GM23338 (cell line): Measurements from ENCODE around the gene STIM1. TPM values are rescaled to one million over a fixed set of nuclear protein-coding genes. Genes with fewer than 3 reads are reported as not detected.

Experiments
- ATAC-seq: fragments of 200-7000 bp; cut with Tn5 transposase; 3 replicates; pipeline ENCODE4 v1.9.1; 2020
- DNase-seq: peaks from one replicate; pipeline ENCODE4 v3.0.0-alpha.2; 2015; ENCODE audit warnings: low spot score
- H2AFZ ChIP-seq: fragments of 200-600 bp; sonication (generic); 2 replicates; pipeline ENCODE4 v1.8.0; 2016; ENCODE audit warnings: antibody characterized with exemption, mild to moderate bottlenecking, moderate library complexity
- H3F3A ChIP-seq: fragments of 200-600 bp; sonication (generic); replicated peaks from 2 replicates; pipeline ENCODE4 v1.8.0; 2017; ENCODE audit warnings: antibody characterized with exemption, mixed run types, low read depth
- H3K27ac ChIP-seq: fragments of 200-600 bp; sonication (generic); 2 replicates; pipeline ENCODE4 v1.6.1; 2016; ENCODE audit warnings: low read depth
- H3K27me3 ChIP-seq: fragments of 200-600 bp; sonication (generic); 2 replicates; pipeline ENCODE4 v1.8.0; 2016; ENCODE audit warnings: mild to moderate bottlenecking, mixed run types, moderate library complexity; ENCODE audit not compliant: insufficient read depth
- H3K36me3 ChIP-seq: fragments of 200-600 bp; sonication (generic); 2 replicates; pipeline ENCODE4 v1.8.0; 2016; ENCODE audit warnings: mild to moderate bottlenecking; ENCODE audit not compliant: insufficient read depth
- H3K4me1 ChIP-seq: fragments of 200-600 bp; sonication (generic); 2 replicates; pipeline ENCODE4 v1.8.0; 2016; ENCODE audit warnings: mild to moderate bottlenecking, moderate library complexity; ENCODE audit not compliant: insufficient read depth
- H3K4me2 ChIP-seq: fragments of 200-600 bp; sonication (generic); 2 replicates; pipeline ENCODE4 v1.7.1; 2017; ENCODE audit warnings: mixed run types
- H3K4me3 ChIP-seq: fragments of 200-600 bp; sonication (generic); 2 replicates; pipeline ENCODE4 v1.6.1; 2016; ENCODE audit warnings: mixed run types
- H3K79me2 ChIP-seq: fragments of 200-600 bp; sonication (generic); replicated peaks from 2 replicates; pipeline ENCODE4 v1.8.0; 2017; ENCODE audit warnings: mild to moderate bottlenecking; ENCODE audit not compliant: insufficient read depth
- H3K9me2 ChIP-seq: fragments of 200-600 bp; sonication (generic); 2 replicates; pipeline ENCODE4 v1.8.0; 2017; ENCODE audit not compliant: insufficient read depth
- H4K20me1 ChIP-seq: fragments of 200-600 bp; sonication (generic); replicated peaks from 2 replicates; pipeline ENCODE4 v1.8.0; 2017; ENCODE audit warnings: mild to moderate bottlenecking; ENCODE audit not compliant: insufficient read depth
- H3K27ac Mint-ChIP-seq: 2 replicates; pipeline ENCODE4 v1.8.0; 2020; ENCODE audit warnings: inconsistent platforms, mild to moderate bottlenecking, moderate library complexity, mixed read lengths
- H3K27me3 Mint-ChIP-seq: 3 replicates; pipeline ENCODE4 v1.8.0; 2022; ENCODE audit warnings: low read depth, mild to moderate bottlenecking, moderate library complexity, mixed read lengths, inconsistent platforms; ENCODE audit not compliant: insufficient read depth, poor library complexity
- H3K36me3 Mint-ChIP-seq: 3 replicates; pipeline ENCODE4 v1.8.0; 2021; ENCODE audit warnings: low read depth, mild to moderate bottlenecking, inconsistent platforms, moderate library complexity, mixed read lengths
- H3K4me1 Mint-ChIP-seq: 3 replicates; pipeline ENCODE4 v1.8.0; 2020; ENCODE audit warnings: mild to moderate bottlenecking, inconsistent platforms, mixed read lengths
- H3K4me3 Mint-ChIP-seq: 3 replicates; pipeline ENCODE4 v1.8.0; 2021; ENCODE audit warnings: moderate library complexity, mild to moderate bottlenecking, inconsistent platforms, mixed read lengths
- H3K9me3 Mint-ChIP-seq: 3 replicates; pipeline ENCODE4 v1.8.0; 2020; ENCODE audit warnings: moderate library complexity, mild to moderate bottlenecking, inconsistent platforms, mixed read lengths
- CREB1 ChIP-seq: fragments of 250-450 bp; sonication (Bioruptor Pico); IDR thresholded peaks from 2 replicates; pipeline ENCODE4 v1.5.0; 2020; ENCODE audit warnings: low read depth, mild to moderate bottlenecking, moderate library complexity
- EZH2 ChIP-seq: fragments of 200-600 bp; sonication (generic); IDR thresholded peaks from one replicate; pipeline ENCODE4 v1.8.0; 2017; ENCODE audit warnings: antibody characterized with exemption, mild to moderate bottlenecking, low read depth; ENCODE audit not compliant: unreplicated experiment
- EZH2phosphoT487 ChIP-seq: fragments of 200-600 bp; sonication (generic); IDR thresholded peaks from one replicate; pipeline ENCODE4 v1.8.1; 2018; ENCODE audit warnings: antibody characterized with exemption; ENCODE audit not compliant: unreplicated experiment
- JUNB ChIP-seq: IDR thresholded peaks from one replicate; pipeline ENCODE4 v1.6.1; 2016; ENCODE audit warnings: antibody characterized with exemption; ENCODE audit not compliant: unreplicated experiment
- NANOG ChIP-seq: IDR thresholded peaks from 2 replicates; pipeline ENCODE4 v1.6.1; 2016; ENCODE audit warnings: antibody characterized with exemption, borderline replicate concordance
- POLR2AphosphoS5 ChIP-seq: IDR thresholded peaks from 2 replicates; pipeline ENCODE4 v1.6.1; 2016; ENCODE audit warnings: antibody characterized with exemption, low read depth
- STAT1 ChIP-seq: IDR thresholded peaks from one replicate; pipeline ENCODE4 v1.6.1; 2016; ENCODE audit warnings: antibody characterized with exemption; ENCODE audit not compliant: unreplicated experiment
- ZNF114 ChIP-seq: fragments of 250-450 bp; sonication (Bioruptor Pico); IDR thresholded peaks from 2 replicates; pipeline ENCODE4 v1.5.0; 2020; ENCODE audit warnings: mild to moderate bottlenecking, moderate library complexity
- ZNF331 ChIP-seq: fragments of 250-450 bp; sonication (Bioruptor Pico); IDR thresholded peaks from 2 replicates; pipeline ENCODE4 v1.5.0; 2020; ENCODE audit warnings: low read depth, mild to moderate bottlenecking, moderate library complexity
- polyA plus RNA-seq: library from polyadenylated mRNA; unstranded; fragments of >200 nt; fragmentation: Nextera tagmentation; extraction: Ambion mirVana; gene quantifications from 2 replicates; pipeline ENCODE4 v1.2.1, GENCODE V29; 2016
- total RNA-seq: library from RNA; depleted of rRNA; stranded (reverse); fragments of >200 nt; shearing (Covaris generic); gene quantifications from 2 replicates; pipeline ENCODE4 v1.2.3, GENCODE V29; 2014
- TF ChIP-seq, protein P1 (sequence below), 2 experiments: fragments of 200-600 bp in 1 of 2; sonication (generic) in 1 of 2; conservative IDR thresholded peaks; 2 replicates each; pipeline versions ENCODE4 v1.5.1 to v1.6.1; 2016 to 2017; ENCODE audit warnings: antibody characterized with exemption in 2 of 2, low read depth in 2 of 2, mild to moderate bottlenecking in 2 of 2, moderate library complexity in 1 of 2
- TF ChIP-seq, protein P2 (sequence below): fragments of 250-450 bp; sonication (Bioruptor Pico); IDR thresholded peaks from 2 replicates; pipeline ENCODE4 v1.5.0; 2020; ENCODE audit warnings: mild to moderate bottlenecking, moderate library complexity
- TF ChIP-seq, protein P3 (sequence below): IDR thresholded peaks from 2 replicates; pipeline ENCODE4 v1.6.1; 2016; ENCODE audit warnings: antibody characterized with exemption
- TF ChIP-seq, protein P4 (sequence below): IDR thresholded peaks from one replicate; pipeline ENCODE4 v1.6.1; 2018; ENCODE audit warnings: antibody characterized with exemption; ENCODE audit not compliant: unreplicated experiment

Gene STIM1
- total and polyA plus RNA-seq, 2 experiments from 2014 or later = 3.5 to 14.0 TPM

DNA sequence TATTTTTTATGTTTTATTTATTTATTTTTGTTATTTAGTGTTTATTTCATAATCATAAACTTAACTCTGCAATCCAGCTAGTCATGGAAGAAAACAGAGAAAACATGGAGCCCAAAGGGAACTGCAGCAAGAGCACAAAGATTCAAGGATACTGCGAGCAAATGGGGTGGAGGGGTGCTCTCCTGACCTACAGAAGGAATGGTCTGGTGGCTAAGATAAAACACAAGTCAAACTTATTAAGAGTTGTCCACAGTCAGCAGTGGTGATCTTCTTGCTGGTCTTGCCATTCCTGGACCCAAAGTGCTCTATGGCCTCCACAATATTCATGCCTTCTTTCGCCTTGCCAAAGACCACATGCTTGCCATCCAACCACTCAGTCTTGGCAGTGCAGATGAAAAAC lies 36.7 kb downstream of the STIM1 start:
- Mint-ChIP-seq H3K27ac (no peak overlapping the region), H3K9me3 (no peaks in the 10 kb centered on the region), H3K4me1 (no peaks in the 10 kb centered on the region), H3K4me3 (no peak overlapping the region), H3K27me3 (peaks cover 2% of the 10 kb centered on the region), H3K36me3 (no peaks in the 10 kb centered on the region)
- Histone ChIP-seq H3K27me3 (no peaks in the 10 kb centered on the region), H3F3A (no peaks in the 10 kb centered on the region), H3K9me2 (no peaks in the 10 kb centered on the region), H3K36me3 (no peaks in the 10 kb centered on the region), H3K4me2 (no peak overlapping the region), H3K79me2 (no peaks in the 10 kb centered on the region), H3K27ac (no peak overlapping the region), H2AFZ (no peak overlapping the region), H3K4me1 (no peaks in the 10 kb centered on the region), H3K4me3 (no peak overlapping the region), H4K20me1 (0 out of 2 replicates have a peak, but pooled peaks cover 3% of the 10 kb centered on the region)
- ATAC-seq (no peak), DNase-seq (no peak)
- TF ChIP-seq JUNB (no peak), NANOG (no peak), EZH2 (no peak), POLR2AphosphoS5 (no peak), CREB1 (CRISPR knock-in tag) (no peak), STAT1 (no peak), EZH2phosphoT487 (no peak), ZNF114 (no peak), ZNF331 (CRISPR knock-in tag) (no peak)
- TF ChIP-seq, protein P1, sequence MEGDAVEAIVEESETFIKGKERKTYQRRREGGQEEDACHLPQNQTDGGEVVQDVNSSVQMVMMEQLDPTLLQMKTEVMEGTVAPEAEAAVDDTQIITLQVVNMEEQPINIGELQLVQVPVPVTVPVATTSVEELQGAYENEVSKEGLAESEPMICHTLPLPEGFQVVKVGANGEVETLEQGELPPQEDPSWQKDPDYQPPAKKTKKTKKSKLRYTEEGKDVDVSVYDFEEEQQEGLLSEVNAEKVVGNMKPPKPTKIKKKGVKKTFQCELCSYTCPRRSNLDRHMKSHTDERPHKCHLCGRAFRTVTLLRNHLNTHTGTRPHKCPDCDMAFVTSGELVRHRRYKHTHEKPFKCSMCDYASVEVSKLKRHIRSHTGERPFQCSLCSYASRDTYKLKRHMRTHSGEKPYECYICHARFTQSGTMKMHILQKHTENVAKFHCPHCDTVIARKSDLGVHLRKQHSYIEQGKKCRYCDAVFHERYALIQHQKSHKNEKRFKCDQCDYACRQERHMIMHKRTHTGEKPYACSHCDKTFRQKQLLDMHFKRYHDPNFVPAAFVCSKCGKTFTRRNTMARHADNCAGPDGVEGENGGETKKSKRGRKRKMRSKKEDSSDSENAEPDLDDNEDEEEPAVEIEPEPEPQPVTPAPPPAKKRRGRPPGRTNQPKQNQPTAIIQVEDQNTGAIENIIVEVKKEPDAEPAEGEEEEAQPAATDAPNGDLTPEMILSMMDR (conservative IDR thresholded peaks at IDR 0.05; ENCODE audit: low read depth in 2 of 2) = no peak
- TF ChIP-seq, protein P2, sequence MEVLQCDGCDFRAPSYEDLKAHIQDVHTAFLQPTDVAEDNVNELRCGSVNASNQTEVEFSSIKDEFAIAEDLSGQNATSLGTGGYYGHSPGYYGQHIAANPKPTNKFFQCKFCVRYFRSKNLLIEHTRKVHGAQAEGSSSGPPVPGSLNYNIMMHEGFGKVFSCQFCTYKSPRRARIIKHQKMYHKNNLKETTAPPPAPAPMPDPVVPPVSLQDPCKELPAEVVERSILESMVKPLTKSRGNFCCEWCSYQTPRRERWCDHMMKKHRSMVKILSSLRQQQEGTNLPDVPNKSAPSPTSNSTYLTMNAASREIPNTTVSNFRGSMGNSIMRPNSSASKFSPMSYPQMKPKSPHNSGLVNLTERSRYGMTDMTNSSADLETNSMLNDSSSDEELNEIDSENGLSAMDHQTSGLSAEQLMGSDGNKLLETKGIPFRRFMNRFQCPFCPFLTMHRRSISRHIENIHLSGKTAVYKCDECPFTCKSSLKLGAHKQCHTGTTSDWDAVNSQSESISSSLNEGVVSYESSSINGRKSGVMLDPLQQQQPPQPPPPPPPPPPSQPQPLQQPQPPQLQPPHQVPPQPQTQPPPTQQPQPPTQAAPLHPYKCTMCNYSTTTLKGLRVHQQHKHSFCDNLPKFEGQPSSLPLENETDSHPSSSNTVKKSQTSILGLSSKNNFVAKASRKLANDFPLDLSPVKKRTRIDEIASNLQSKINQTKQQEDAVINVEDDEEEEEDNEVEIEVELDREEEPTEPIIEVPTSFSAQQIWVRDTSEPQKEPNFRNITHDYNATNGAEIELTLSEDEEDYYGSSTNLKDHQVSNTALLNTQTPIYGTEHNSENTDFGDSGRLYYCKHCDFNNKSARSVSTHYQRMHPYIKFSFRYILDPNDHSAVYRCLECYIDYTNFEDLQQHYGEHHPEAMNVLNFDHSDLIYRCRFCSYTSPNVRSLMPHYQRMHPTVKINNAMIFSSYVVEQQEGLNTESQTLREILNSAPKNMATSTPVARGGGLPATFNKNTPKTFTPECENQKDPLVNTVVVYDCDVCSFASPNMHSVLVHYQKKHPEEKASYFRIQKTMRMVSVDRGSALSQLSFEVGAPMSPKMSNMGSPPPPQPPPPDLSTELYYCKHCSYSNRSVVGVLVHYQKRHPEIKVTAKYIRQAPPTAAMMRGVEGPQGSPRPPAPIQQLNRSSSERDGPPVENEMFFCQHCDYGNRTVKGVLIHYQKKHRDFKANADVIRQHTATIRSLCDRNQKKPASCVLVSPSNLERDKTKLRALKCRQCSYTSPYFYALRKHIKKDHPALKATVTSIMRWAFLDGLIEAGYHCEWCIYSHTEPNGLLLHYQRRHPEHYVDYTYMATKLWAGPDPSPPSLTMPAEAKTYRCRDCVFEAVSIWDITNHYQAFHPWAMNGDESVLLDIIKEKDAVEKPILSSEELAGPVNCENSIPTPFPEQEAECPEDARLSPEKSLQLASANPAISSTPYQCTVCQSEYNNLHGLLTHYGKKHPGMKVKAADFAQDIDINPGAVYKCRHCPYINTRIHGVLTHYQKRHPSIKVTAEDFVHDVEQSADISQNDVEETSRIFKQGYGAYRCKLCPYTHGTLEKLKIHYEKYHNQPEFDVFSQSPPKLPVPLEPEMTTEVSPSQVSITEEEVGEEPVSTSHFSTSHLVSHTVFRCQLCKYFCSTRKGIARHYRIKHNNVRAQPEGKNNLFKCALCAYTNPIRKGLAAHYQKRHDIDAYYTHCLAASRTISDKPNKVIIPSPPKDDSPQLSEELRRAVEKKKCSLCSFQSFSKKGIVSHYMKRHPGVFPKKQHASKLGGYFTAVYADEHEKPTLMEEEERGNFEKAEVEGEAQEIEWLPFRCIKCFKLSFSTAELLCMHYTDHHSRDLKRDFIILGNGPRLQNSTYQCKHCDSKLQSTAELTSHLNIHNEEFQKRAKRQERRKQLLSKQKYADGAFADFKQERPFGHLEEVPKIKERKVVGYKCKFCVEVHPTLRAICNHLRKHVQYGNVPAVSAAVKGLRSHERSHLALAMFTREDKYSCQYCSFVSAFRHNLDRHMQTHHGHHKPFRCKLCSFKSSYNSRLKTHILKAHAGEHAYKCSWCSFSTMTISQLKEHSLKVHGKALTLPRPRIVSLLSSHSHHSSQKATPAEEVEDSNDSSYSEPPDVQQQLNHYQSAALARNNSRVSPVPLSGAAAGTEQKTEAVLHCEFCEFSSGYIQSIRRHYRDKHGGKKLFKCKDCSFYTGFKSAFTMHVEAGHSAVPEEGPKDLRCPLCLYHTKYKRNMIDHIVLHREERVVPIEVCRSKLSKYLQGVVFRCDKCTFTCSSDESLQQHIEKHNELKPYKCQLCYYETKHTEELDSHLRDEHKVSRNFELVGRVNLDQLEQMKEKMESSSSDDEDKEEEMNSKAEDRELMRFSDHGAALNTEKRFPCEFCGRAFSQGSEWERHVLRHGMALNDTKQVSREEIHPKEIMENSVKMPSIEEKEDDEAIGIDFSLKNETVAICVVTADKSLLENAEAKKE = no peak
- TF ChIP-seq, protein P3, sequence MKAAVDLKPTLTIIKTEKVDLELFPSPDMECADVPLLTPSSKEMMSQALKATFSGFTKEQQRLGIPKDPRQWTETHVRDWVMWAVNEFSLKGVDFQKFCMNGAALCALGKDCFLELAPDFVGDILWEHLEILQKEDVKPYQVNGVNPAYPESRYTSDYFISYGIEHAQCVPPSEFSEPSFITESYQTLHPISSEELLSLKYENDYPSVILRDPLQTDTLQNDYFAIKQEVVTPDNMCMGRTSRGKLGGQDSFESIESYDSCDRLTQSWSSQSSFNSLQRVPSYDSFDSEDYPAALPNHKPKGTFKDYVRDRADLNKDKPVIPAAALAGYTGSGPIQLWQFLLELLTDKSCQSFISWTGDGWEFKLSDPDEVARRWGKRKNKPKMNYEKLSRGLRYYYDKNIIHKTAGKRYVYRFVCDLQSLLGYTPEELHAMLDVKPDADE = no peak
- TF ChIP-seq, protein P4, sequence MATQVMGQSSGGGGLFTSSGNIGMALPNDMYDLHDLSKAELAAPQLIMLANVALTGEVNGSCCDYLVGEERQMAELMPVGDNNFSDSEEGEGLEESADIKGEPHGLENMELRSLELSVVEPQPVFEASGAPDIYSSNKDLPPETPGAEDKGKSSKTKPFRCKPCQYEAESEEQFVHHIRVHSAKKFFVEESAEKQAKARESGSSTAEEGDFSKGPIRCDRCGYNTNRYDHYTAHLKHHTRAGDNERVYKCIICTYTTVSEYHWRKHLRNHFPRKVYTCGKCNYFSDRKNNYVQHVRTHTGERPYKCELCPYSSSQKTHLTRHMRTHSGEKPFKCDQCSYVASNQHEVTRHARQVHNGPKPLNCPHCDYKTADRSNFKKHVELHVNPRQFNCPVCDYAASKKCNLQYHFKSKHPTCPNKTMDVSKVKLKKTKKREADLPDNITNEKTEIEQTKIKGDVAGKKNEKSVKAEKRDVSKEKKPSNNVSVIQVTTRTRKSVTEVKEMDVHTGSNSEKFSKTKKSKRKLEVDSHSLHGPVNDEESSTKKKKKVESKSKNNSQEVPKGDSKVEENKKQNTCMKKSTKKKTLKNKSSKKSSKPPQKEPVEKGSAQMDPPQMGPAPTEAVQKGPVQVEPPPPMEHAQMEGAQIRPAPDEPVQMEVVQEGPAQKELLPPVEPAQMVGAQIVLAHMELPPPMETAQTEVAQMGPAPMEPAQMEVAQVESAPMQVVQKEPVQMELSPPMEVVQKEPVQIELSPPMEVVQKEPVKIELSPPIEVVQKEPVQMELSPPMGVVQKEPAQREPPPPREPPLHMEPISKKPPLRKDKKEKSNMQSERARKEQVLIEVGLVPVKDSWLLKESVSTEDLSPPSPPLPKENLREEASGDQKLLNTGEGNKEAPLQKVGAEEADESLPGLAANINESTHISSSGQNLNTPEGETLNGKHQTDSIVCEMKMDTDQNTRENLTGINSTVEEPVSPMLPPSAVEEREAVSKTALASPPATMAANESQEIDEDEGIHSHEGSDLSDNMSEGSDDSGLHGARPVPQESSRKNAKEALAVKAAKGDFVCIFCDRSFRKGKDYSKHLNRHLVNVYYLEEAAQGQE = no peak
